GM23338 (cell line): ENCODE results near the gene LRIG1. TPM values are rescaled to one million over a fixed set of nuclear protein-coding genes. Genes with fewer than 3 reads are reported as not detected.

Experiments
- ATAC-seq: fragments of 200-7000 bp; cut with Tn5 transposase; 3 replicates; pipeline ENCODE4 v1.9.1; 2020
- DNase-seq: peaks from one replicate; pipeline ENCODE4 v3.0.0-alpha.2; 2015; ENCODE audit warnings: low spot score
- H2AFZ ChIP-seq: fragments of 200-600 bp; sonication (generic); 2 replicates; pipeline ENCODE4 v1.8.0; 2016; ENCODE audit warnings: antibody characterized with exemption, mild to moderate bottlenecking, moderate library complexity
- H3F3A ChIP-seq: fragments of 200-600 bp; sonication (generic); replicated peaks from 2 replicates; pipeline ENCODE4 v1.8.0; 2017; ENCODE audit warnings: antibody characterized with exemption, mixed run types, low read depth
- H3K27ac ChIP-seq: fragments of 200-600 bp; sonication (generic); 2 replicates; pipeline ENCODE4 v1.6.1; 2016; ENCODE audit warnings: low read depth
- H3K27me3 ChIP-seq: fragments of 200-600 bp; sonication (generic); 2 replicates; pipeline ENCODE4 v1.8.0; 2016; ENCODE audit warnings: mild to moderate bottlenecking, mixed run types, moderate library complexity; ENCODE audit not compliant: insufficient read depth
- H3K36me3 ChIP-seq: fragments of 200-600 bp; sonication (generic); 2 replicates; pipeline ENCODE4 v1.8.0; 2016; ENCODE audit warnings: mild to moderate bottlenecking; ENCODE audit not compliant: insufficient read depth
- H3K4me1 ChIP-seq: fragments of 200-600 bp; sonication (generic); 2 replicates; pipeline ENCODE4 v1.8.0; 2016; ENCODE audit warnings: mild to moderate bottlenecking, moderate library complexity; ENCODE audit not compliant: insufficient read depth
- H3K4me2 ChIP-seq: fragments of 200-600 bp; sonication (generic); 2 replicates; pipeline ENCODE4 v1.7.1; 2017; ENCODE audit warnings: mixed run types
- H3K4me3 ChIP-seq: fragments of 200-600 bp; sonication (generic); 2 replicates; pipeline ENCODE4 v1.6.1; 2016; ENCODE audit warnings: mixed run types
- H3K79me2 ChIP-seq: fragments of 200-600 bp; sonication (generic); replicated peaks from 2 replicates; pipeline ENCODE4 v1.8.0; 2017; ENCODE audit warnings: mild to moderate bottlenecking; ENCODE audit not compliant: insufficient read depth
- H3K9me2 ChIP-seq: fragments of 200-600 bp; sonication (generic); 2 replicates; pipeline ENCODE4 v1.8.0; 2017; ENCODE audit not compliant: insufficient read depth
- H4K20me1 ChIP-seq: fragments of 200-600 bp; sonication (generic); replicated peaks from 2 replicates; pipeline ENCODE4 v1.8.0; 2017; ENCODE audit warnings: mild to moderate bottlenecking; ENCODE audit not compliant: insufficient read depth
- H3K27ac Mint-ChIP-seq: 2 replicates; pipeline ENCODE4 v1.8.0; 2020; ENCODE audit warnings: inconsistent platforms, mild to moderate bottlenecking, moderate library complexity, mixed read lengths
- H3K27me3 Mint-ChIP-seq: 3 replicates; pipeline ENCODE4 v1.8.0; 2022; ENCODE audit warnings: low read depth, mild to moderate bottlenecking, moderate library complexity, mixed read lengths, inconsistent platforms; ENCODE audit not compliant: insufficient read depth, poor library complexity
- H3K36me3 Mint-ChIP-seq: 3 replicates; pipeline ENCODE4 v1.8.0; 2021; ENCODE audit warnings: low read depth, mild to moderate bottlenecking, inconsistent platforms, moderate library complexity, mixed read lengths
- H3K4me1 Mint-ChIP-seq: 3 replicates; pipeline ENCODE4 v1.8.0; 2020; ENCODE audit warnings: mild to moderate bottlenecking, inconsistent platforms, mixed read lengths
- H3K4me3 Mint-ChIP-seq: 3 replicates; pipeline ENCODE4 v1.8.0; 2021; ENCODE audit warnings: moderate library complexity, mild to moderate bottlenecking, inconsistent platforms, mixed read lengths
- H3K9me3 Mint-ChIP-seq: 3 replicates; pipeline ENCODE4 v1.8.0; 2020; ENCODE audit warnings: moderate library complexity, mild to moderate bottlenecking, inconsistent platforms, mixed read lengths
- EZH2 ChIP-seq: fragments of 200-600 bp; sonication (generic); IDR thresholded peaks from one replicate; pipeline ENCODE4 v1.8.0; 2017; ENCODE audit warnings: antibody characterized with exemption, mild to moderate bottlenecking, low read depth; ENCODE audit not compliant: unreplicated experiment
- EZH2phosphoT487 ChIP-seq: fragments of 200-600 bp; sonication (generic); IDR thresholded peaks from one replicate; pipeline ENCODE4 v1.8.1; 2018; ENCODE audit warnings: antibody characterized with exemption; ENCODE audit not compliant: unreplicated experiment
- JUNB ChIP-seq: IDR thresholded peaks from one replicate; pipeline ENCODE4 v1.6.1; 2016; ENCODE audit warnings: antibody characterized with exemption; ENCODE audit not compliant: unreplicated experiment
- NANOG ChIP-seq: IDR thresholded peaks from 2 replicates; pipeline ENCODE4 v1.6.1; 2016; ENCODE audit warnings: antibody characterized with exemption, borderline replicate concordance
- POLR2AphosphoS5 ChIP-seq: IDR thresholded peaks from 2 replicates; pipeline ENCODE4 v1.6.1; 2016; ENCODE audit warnings: antibody characterized with exemption, low read depth
- ZNF114 ChIP-seq: fragments of 250-450 bp; sonication (Bioruptor Pico); IDR thresholded peaks from 2 replicates; pipeline ENCODE4 v1.5.0; 2020; ENCODE audit warnings: mild to moderate bottlenecking, moderate library complexity
- polyA plus RNA-seq: library from polyadenylated mRNA; unstranded; fragments of >200 nt; fragmentation: Nextera tagmentation; extraction: Ambion mirVana; gene quantifications from 2 replicates; pipeline ENCODE4 v1.2.1, GENCODE V29; 2016
- total RNA-seq: library from RNA; depleted of rRNA; stranded (reverse); fragments of >200 nt; shearing (Covaris generic); gene quantifications from 2 replicates; pipeline ENCODE4 v1.2.3, GENCODE V29; 2014
- TF ChIP-seq, protein P1 (sequence below): IDR thresholded peaks from one replicate; pipeline ENCODE4 v1.6.1; 2018; ENCODE audit warnings: antibody characterized with exemption; ENCODE audit not compliant: unreplicated experiment
- TF ChIP-seq, protein P2 (sequence below): fragments of 250-450 bp; sonication (Bioruptor Pico); IDR thresholded peaks from 2 replicates; pipeline ENCODE4 v1.5.0; 2020; ENCODE audit warnings: mild to moderate bottlenecking, moderate library complexity
- TF ChIP-seq, protein P3 (sequence below): IDR thresholded peaks from 2 replicates; pipeline ENCODE4 v1.6.1; 2016; ENCODE audit warnings: antibody characterized with exemption

The LRIG1 gene
- total and polyA plus RNA-seq, 2 experiments from 2014 or later: 40.0 to 134 TPM

DNA sequence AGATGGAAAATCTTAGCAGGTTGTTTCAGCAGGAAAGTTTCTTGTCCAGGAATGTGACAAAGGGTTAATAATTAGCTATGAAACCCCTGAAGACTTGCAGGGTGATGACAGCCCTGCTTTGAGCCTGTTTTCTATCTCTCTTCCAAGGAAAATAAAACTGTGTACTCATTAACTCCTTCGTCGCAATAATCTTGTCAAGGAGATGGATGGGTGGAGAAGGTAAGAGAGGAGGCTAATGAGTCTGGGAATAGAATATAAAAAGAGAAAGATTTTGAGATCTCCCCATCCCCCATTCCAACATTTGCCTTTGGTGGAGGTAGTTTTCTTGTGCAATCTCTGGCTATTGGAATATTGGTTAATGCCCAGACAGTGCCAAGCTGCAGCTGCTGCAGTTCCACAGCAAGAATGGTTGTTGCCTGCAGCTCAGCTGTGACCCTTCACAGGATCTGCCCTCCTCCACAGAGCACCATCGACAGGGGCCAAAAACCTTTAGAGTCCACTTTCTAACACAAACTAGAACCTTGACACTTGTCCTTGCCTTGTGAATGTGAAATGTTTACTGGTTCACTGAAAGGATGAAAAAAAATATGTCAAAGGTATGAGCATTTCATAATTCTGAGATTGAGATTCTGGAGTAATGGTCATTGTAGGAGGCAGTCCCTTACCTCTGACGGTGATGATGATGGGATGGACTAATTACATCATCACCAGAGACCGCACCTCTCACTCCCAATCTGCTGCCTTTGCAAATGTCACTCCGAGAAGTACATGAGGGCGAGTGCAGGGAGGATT, 4.2 kb upstream of the LRIG1 start:
- no peaks in the 10 kb centered on the region; the same call in 2 of the 3 replicates for H3K36me3 Mint-ChIP-seq
- no peak for TF ChIP-seq EZH2
- TF ChIP-seq POLR2AphosphoS5: no peak
- TF ChIP-seq EZH2phosphoT487: no peak
- TF ChIP-seq, protein P1, sequence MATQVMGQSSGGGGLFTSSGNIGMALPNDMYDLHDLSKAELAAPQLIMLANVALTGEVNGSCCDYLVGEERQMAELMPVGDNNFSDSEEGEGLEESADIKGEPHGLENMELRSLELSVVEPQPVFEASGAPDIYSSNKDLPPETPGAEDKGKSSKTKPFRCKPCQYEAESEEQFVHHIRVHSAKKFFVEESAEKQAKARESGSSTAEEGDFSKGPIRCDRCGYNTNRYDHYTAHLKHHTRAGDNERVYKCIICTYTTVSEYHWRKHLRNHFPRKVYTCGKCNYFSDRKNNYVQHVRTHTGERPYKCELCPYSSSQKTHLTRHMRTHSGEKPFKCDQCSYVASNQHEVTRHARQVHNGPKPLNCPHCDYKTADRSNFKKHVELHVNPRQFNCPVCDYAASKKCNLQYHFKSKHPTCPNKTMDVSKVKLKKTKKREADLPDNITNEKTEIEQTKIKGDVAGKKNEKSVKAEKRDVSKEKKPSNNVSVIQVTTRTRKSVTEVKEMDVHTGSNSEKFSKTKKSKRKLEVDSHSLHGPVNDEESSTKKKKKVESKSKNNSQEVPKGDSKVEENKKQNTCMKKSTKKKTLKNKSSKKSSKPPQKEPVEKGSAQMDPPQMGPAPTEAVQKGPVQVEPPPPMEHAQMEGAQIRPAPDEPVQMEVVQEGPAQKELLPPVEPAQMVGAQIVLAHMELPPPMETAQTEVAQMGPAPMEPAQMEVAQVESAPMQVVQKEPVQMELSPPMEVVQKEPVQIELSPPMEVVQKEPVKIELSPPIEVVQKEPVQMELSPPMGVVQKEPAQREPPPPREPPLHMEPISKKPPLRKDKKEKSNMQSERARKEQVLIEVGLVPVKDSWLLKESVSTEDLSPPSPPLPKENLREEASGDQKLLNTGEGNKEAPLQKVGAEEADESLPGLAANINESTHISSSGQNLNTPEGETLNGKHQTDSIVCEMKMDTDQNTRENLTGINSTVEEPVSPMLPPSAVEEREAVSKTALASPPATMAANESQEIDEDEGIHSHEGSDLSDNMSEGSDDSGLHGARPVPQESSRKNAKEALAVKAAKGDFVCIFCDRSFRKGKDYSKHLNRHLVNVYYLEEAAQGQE: no peak
- TF ChIP-seq, protein P2, sequence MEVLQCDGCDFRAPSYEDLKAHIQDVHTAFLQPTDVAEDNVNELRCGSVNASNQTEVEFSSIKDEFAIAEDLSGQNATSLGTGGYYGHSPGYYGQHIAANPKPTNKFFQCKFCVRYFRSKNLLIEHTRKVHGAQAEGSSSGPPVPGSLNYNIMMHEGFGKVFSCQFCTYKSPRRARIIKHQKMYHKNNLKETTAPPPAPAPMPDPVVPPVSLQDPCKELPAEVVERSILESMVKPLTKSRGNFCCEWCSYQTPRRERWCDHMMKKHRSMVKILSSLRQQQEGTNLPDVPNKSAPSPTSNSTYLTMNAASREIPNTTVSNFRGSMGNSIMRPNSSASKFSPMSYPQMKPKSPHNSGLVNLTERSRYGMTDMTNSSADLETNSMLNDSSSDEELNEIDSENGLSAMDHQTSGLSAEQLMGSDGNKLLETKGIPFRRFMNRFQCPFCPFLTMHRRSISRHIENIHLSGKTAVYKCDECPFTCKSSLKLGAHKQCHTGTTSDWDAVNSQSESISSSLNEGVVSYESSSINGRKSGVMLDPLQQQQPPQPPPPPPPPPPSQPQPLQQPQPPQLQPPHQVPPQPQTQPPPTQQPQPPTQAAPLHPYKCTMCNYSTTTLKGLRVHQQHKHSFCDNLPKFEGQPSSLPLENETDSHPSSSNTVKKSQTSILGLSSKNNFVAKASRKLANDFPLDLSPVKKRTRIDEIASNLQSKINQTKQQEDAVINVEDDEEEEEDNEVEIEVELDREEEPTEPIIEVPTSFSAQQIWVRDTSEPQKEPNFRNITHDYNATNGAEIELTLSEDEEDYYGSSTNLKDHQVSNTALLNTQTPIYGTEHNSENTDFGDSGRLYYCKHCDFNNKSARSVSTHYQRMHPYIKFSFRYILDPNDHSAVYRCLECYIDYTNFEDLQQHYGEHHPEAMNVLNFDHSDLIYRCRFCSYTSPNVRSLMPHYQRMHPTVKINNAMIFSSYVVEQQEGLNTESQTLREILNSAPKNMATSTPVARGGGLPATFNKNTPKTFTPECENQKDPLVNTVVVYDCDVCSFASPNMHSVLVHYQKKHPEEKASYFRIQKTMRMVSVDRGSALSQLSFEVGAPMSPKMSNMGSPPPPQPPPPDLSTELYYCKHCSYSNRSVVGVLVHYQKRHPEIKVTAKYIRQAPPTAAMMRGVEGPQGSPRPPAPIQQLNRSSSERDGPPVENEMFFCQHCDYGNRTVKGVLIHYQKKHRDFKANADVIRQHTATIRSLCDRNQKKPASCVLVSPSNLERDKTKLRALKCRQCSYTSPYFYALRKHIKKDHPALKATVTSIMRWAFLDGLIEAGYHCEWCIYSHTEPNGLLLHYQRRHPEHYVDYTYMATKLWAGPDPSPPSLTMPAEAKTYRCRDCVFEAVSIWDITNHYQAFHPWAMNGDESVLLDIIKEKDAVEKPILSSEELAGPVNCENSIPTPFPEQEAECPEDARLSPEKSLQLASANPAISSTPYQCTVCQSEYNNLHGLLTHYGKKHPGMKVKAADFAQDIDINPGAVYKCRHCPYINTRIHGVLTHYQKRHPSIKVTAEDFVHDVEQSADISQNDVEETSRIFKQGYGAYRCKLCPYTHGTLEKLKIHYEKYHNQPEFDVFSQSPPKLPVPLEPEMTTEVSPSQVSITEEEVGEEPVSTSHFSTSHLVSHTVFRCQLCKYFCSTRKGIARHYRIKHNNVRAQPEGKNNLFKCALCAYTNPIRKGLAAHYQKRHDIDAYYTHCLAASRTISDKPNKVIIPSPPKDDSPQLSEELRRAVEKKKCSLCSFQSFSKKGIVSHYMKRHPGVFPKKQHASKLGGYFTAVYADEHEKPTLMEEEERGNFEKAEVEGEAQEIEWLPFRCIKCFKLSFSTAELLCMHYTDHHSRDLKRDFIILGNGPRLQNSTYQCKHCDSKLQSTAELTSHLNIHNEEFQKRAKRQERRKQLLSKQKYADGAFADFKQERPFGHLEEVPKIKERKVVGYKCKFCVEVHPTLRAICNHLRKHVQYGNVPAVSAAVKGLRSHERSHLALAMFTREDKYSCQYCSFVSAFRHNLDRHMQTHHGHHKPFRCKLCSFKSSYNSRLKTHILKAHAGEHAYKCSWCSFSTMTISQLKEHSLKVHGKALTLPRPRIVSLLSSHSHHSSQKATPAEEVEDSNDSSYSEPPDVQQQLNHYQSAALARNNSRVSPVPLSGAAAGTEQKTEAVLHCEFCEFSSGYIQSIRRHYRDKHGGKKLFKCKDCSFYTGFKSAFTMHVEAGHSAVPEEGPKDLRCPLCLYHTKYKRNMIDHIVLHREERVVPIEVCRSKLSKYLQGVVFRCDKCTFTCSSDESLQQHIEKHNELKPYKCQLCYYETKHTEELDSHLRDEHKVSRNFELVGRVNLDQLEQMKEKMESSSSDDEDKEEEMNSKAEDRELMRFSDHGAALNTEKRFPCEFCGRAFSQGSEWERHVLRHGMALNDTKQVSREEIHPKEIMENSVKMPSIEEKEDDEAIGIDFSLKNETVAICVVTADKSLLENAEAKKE (CRISPR knock-in tag): no peak
- TF ChIP-seq ZNF114: no peak
- TF ChIP-seq, protein P3, sequence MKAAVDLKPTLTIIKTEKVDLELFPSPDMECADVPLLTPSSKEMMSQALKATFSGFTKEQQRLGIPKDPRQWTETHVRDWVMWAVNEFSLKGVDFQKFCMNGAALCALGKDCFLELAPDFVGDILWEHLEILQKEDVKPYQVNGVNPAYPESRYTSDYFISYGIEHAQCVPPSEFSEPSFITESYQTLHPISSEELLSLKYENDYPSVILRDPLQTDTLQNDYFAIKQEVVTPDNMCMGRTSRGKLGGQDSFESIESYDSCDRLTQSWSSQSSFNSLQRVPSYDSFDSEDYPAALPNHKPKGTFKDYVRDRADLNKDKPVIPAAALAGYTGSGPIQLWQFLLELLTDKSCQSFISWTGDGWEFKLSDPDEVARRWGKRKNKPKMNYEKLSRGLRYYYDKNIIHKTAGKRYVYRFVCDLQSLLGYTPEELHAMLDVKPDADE: no peak
- no peak for TF ChIP-seq NANOG
- TF ChIP-seq JUNB: no peak
- peaks cover 22% of the 10 kb centered on the region for H3K4me1 ChIP-seq
- H3K9me2 ChIP-seq: no peaks in the 10 kb centered on the region
- H3K79me2 ChIP-seq: peaks cover 3% of the 10 kb centered on the region
- no peak overlapping the region for H3K27ac ChIP-seq
- ATAC-seq: no peak
- H2AFZ ChIP-seq: no peak overlapping the region; the same call in 1 of the 2 replicates
- H3K27me3 Mint-ChIP-seq: peaks cover 4% of the 10 kb centered on the region
- H3K27ac Mint-ChIP-seq: no peak overlapping the region
- no peak overlapping the region for H3K4me2 ChIP-seq
- H3F3A ChIP-seq: no peaks in the 10 kb centered on the region
- H3K9me3 Mint-ChIP-seq: no peaks in the 10 kb centered on the region
- no peak overlapping the region for H3K4me3 Mint-ChIP-seq
- H3K36me3 ChIP-seq: no peaks in the 10 kb centered on the region
- no peaks in the 10 kb centered on the region for H4K20me1 ChIP-seq
- peaks cover 39% of the 10 kb centered on the region for H3K4me1 Mint-ChIP-seq
- DNase-seq: no peak
- H3K4me3 ChIP-seq: no peak overlapping the region
- no peaks in the 10 kb centered on the region for H3K27me3 ChIP-seq
